ENCODE data around the gene TPTE2.
"Not testable (repeated sequence)": the region's sequence is repeated elsewhere in the genome, so short reads cannot be mapped to it uniquely, and the experiment has no call there.

The TPTE2 gene

DNA sequence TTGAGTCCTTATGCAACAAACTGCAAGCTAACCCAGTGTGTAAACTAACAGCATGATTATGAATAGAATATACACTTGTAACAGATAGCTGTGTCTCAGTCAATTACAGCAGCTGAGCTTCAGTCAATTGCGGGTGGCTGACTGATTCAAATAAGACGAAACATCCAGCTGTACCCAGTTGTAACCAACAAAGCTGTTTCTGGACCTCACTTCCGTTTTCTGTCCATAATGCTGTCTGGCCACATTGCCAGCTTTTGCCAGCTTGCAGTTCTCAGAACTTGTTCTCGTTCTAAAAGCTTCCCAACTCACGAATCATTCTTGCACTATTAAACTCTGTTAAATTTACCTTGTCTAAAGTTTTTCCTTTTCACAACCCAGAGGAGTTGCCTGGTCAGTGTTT lies 53.7 kb downstream of the TPTE2 start:
- not testable (repeated sequence) for ATAC-seq (ENCODE audit: low read depth); H3K9me3 Mint-ChIP-seq; H3K4me3 Mint-ChIP-seq; H3K27ac Mint-ChIP-seq; H3K4me1 Mint-ChIP-seq; H3K27me3 Mint-ChIP-seq; DNase-seq (ENCODE audit: low spot score in 2 of 2); H3K36me3 Mint-ChIP-seq

DNA sequence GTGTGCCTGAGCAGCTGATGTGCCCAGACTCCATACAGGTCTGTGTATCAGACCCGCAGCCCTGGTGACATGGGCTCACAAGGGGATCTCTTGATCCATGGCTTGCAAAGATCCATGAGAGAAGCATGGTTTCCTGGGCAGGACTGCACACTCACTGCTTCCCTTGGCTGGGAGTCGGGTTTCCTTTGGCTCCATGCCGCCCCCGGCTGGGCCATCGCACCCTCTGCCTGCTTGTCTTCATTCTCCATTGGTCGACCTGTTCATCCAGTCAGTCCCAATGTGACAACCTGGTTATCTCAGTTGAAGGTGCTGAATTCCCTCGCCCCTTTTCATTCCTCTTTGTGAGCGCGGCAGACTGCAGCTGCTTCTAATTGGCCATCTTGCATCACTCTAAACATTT lies 101.2 kb downstream of the TPTE2 start:
- H3K36me3 Mint-ChIP-seq; H3K27ac Mint-ChIP-seq; H3K4me1 Mint-ChIP-seq; H3K4me3 Mint-ChIP-seq; DNase-seq (ENCODE audit: low spot score in 2 of 2); ATAC-seq (ENCODE audit: low read depth); H3K27me3 Mint-ChIP-seq: not testable (repeated sequence)
- peaks cover 11% of the 10 kb centered on the region for H3K9me3 Mint-ChIP-seq

DNA sequence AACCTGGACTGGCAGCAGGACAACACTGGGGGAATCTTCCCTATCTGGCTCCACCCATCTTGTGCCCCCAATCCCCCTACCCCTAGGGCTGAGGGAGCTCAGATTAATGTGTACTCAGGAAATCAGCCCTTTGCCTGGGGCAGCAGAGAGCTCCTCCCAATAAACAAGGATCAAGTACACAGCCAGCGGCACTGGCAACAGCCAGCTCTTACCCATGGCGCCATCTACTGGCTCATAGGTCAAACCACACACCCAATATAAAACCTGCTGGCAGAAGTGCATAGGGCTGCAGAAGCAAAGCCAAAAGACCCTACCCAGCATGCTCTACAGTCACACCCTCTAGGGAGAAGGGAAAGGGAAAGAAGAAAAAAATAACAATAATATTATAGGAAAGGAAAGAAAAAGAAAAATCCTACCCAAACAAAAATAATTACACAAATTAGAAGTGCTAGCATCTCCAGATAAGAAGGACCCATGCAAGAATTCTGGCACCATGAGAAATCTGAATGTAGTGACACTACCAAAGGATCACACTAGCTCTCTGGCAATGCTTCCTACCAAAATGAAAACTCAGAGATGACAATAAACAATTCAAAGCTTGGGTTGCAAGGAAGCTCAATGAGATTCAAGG lies 122.2 kb downstream of the TPTE2 start:
- DNase-seq (ENCODE audit: low spot score in 2 of 2); H3K27ac Mint-ChIP-seq; H3K9me3 Mint-ChIP-seq; H3K4me3 Mint-ChIP-seq; H3K27me3 Mint-ChIP-seq; ATAC-seq (ENCODE audit: low read depth); H3K36me3 Mint-ChIP-seq; H3K4me1 Mint-ChIP-seq: not testable (repeated sequence)

DNA sequence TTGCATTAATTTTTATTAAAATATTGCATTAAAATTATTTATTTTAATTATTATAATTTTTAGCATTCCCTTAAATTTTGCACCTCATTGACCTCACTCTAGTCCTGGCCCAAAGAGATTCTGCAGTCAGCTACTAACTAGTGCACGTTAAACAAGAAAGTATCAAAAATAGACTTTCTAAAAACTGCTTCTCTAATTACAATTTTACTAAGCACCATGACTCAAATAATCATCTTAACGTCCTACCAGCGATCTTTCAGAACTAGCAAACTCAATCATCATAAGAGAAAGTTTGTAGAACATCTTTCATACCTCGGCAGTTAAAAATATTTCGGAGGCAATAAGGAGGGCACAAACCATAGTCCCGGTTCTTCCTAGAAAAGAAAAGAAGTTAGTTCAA lies 123.6 kb downstream of the TPTE2 start:
- not testable (repeated sequence) for H3K36me3 Mint-ChIP-seq, H3K27ac Mint-ChIP-seq, H3K9me3 Mint-ChIP-seq

DNA sequence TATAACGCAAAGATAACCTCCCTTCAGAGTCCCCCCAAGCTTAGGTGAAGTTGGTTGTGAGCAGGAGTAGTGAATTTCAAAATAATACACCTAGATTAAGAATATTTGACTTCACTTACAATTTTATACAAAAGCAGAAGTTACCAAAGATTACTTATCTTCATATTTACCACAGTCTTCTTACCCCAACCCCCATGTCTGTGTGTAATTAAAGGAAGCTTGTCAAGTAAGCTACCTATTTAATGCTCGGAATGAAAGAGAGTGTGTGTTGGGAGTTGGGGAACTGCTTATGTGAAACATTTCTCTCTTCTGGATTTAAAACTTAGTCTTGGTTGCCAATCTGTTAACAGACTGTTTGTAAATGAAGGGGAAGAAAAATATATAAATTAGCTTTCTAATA lies 139.1 kb downstream of the TPTE2 start:
- H3K4me3 Mint-ChIP-seq; H3K27me3 Mint-ChIP-seq; H3K4me1 Mint-ChIP-seq; H3K27ac Mint-ChIP-seq; H3K36me3 Mint-ChIP-seq; ATAC-seq (ENCODE audit: low read depth); H3K9me3 Mint-ChIP-seq; DNase-seq (ENCODE audit: low spot score in 2 of 2): not testable (repeated sequence)

More for the DNA sequence above, 123.6 kb downstream of the TPTE2 start:
- not testable (repeated sequence) for H3K4me3 Mint-ChIP-seq; H3K27me3 Mint-ChIP-seq; ATAC-seq (ENCODE audit: low read depth); H3K4me1 Mint-ChIP-seq; DNase-seq (ENCODE audit: low spot score in 2 of 2)

DNA sequence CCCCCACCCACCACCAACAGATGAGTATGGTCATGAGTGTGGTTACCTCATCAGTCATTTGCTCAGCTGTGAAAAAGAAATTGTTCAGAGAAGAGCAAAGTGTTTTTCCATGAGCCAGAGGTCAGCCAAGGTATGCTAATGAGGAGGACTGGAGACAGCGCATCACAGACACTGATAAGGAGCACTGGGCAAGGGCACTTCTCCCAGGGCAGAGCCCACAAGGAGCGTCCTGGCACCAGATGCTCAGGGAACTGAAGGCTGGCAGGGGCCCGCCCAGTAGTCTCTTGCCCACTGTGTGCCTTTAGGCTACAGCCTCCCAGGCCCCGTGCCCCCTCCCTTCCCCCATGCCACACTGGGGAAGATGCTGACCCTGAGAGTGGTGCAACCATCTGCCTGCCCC lies 148.8 kb downstream of the TPTE2 start:
- H3K9me3 Mint-ChIP-seq; ATAC-seq (ENCODE audit: low read depth); H3K27me3 Mint-ChIP-seq; H3K4me3 Mint-ChIP-seq; H3K4me1 Mint-ChIP-seq; H3K27ac Mint-ChIP-seq; DNase-seq (ENCODE audit: low spot score in 2 of 2); H3K36me3 Mint-ChIP-seq: not testable (repeated sequence)

DNA sequence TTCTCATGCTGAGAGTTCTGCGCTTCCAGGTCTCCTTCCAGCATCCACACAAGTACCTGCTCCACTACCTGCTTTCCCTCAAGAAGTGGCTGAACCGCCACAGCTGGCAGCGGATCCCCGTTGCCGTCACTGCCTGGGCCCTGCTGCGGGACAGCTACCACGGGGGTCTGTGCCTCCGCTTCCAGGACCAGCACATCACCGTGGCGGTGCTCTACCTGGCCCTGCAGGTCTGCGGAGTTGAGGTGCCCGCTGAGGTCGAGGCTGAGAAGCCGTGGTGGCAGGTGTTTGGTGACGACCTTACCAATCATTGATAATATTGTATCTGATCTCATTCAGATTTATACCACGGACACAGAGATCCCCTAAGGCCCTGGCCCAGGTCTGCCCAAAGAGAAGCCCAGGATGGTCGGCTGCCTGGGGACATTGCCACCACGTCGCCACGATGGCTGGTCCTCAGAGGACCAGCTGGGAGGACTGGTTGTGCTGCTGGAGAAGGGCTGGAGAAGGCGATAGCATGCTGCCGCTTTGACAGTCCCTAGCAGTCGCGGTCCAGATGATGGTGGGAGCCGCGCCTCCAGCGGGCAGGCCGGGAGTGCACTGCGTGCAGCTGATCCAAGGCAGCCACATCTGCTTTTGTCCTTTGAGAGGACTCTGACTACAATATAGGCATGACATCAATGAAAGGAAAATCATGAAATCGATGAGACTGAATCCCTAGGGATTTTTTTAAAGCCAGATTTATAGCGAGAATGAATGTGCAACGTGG lies 178.4 kb downstream of the TPTE2 start:
- not testable (repeated sequence) for H3K27ac Mint-ChIP-seq; DNase-seq (ENCODE audit: low spot score in 2 of 2)

DNA sequence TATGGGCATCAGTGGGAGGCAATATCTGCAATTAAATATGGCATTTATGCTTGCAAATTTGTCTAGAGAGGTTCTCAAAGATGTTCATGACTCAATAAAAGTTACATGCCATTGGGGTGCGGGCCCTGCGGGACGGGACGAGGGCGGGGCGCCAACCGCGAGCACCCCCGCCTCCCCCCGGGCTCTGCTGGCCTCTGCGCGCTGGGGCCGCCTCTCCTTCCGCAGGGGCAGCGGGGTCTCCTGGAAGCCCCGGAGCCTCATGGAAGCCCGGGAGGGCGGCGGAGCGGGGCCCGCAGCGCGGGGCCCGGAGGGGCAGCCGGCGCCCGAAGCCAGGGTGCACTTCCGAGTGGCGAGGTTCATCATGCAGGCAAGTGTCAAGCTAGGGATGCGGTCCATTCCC lies 179.2 kb downstream of the TPTE2 start:
- no peak for ATAC-seq (ENCODE audit: low read depth)
- DNase-seq (ENCODE audit: low spot score in 2 of 2): no peak
- H3K4me1 Mint-ChIP-seq: no peaks in the 10 kb centered on the region
- no peaks in the 10 kb centered on the region for H3K9me3 Mint-ChIP-seq
- H3K27me3 Mint-ChIP-seq: peaks cover 2% of the 10 kb centered on the region
- no peak overlapping the region for H3K27ac Mint-ChIP-seq
- no peak overlapping the region for H3K4me3 Mint-ChIP-seq
- H3K36me3 Mint-ChIP-seq: no peaks in the 10 kb centered on the region

More for the DNA sequence above, 178.4 kb downstream of the TPTE2 start:
- not testable (repeated sequence) for ATAC-seq (ENCODE audit: low read depth); H3K4me1 Mint-ChIP-seq; H3K27me3 Mint-ChIP-seq; H3K36me3 Mint-ChIP-seq; H3K9me3 Mint-ChIP-seq; H3K4me3 Mint-ChIP-seq

All from memory B cell (primary cell).